ENCODE measurements around the gene STRBP.

STRBP gene

GRCh38 chr9:123108976-123109375, 159.4 kb downstream of the STRBP start:
- Histone ChIP-seq H3K36me3 (replicated peaks) (peaks cover 10% of the 10 kb centered on the region), H3K27ac (no peak overlapping the region), H3K27me3 (replicated peaks) (no peaks in the 10 kb centered on the region), H3K4me3 (ENCODE audit: low read depth, low read length) (no peak overlapping the region)
- in situ Hi-C loops (cut with HindIII; ENCODE audit: low pct_ligation_motif_present, low sequenced_read_pairs) = loop anchor here (25.0 kb wide), 1 partner anchor 228 kb away; no protein-coding TSS in a partner anchor
- DNase-seq = no peak
- no peak for TF ChIP-seq CTCF (IDR thresholded peaks at IDR 0.05; ENCODE audit: low read depth, low read length, missing control alignments)

- Histone ChIP-seq H3K27me3 (replicated peaks) (no peaks in the 10 kb centered on the region), H3K36me3 (replicated peaks) (peaks cover 14% of the 10 kb centered on the region), H3K27ac (no peak overlapping the region), H3K4me3 (ENCODE audit: low read depth, low read length) (no peak overlapping the region)
- TF ChIP-seq CTCF (IDR thresholded peaks at IDR 0.05; ENCODE audit: low read depth, low read length, missing control alignments) = peak; percentile 2
- DNase-seq = no peak
- in situ Hi-C loops (cut with HindIII; ENCODE audit: low pct_ligation_motif_present, low sequenced_read_pairs) = loop anchor here (25.0 kb wide), 1 partner anchor 230 kb away; no protein-coding TSS in a partner anchor
These were observed 160.6 kb downstream of the STRBP start for GRCh38 chr9:123107639-123108285.

- H3K27me3 ChIP-seq (replicated peaks) = no peaks in the 10 kb centered on the region
- TF ChIP-seq CTCF (IDR thresholded peaks at IDR 0.05; ENCODE audit: low read depth, low read length, missing control alignments) = no peak
- in situ Hi-C loops (cut with HindIII; ENCODE audit: low pct_ligation_motif_present, low sequenced_read_pairs) = loop anchor here (25.0 kb wide), 1 partner anchor 232 kb away; no protein-coding TSS in a partner anchor
- no peak overlapping the region for H3K27ac ChIP-seq
- H3K36me3 ChIP-seq (replicated peaks) = peaks cover 17% of the 10 kb centered on the region
- DNase-seq = no peak
- H3K4me3 ChIP-seq (ENCODE audit: low read depth, low read length) = no peak overlapping the region
These were observed 162.9 kb downstream of the STRBP start for GRCh38 chr9:123105490-123105889.

- no peak for DNase-seq
- peaks cover 19% of the 10 kb centered on the region for H3K36me3 ChIP-seq (replicated peaks)
These were observed 163.6 kb downstream of the STRBP start for GRCh38 chr9:123104807-123105206.

GRCh38 chr9:123102375-123103113, 165.8 kb downstream of the STRBP start:
- H3K36me3 ChIP-seq (replicated peaks) = peaks cover 30% of the 10 kb centered on the region

More at GRCh38 chr9:123104807-123105206, 163.6 kb downstream of the STRBP start:
- Histone ChIP-seq H3K4me3 (ENCODE audit: low read depth, low read length) (no peak overlapping the region), H3K27me3 (replicated peaks) (no peaks in the 10 kb centered on the region), H3K27ac (no peak overlapping the region)
- in situ Hi-C loops (cut with HindIII; ENCODE audit: low pct_ligation_motif_present, low sequenced_read_pairs) = loop anchor here (25.0 kb wide), 1 partner anchor 232 kb away; no protein-coding TSS in a partner anchor
- no peak for TF ChIP-seq CTCF (IDR thresholded peaks at IDR 0.05; ENCODE audit: low read depth, low read length, missing control alignments)

More at GRCh38 chr9:123102375-123103113, 165.8 kb downstream of the STRBP start:
- in situ Hi-C loops (cut with HindIII; ENCODE audit: low pct_ligation_motif_present, low sequenced_read_pairs) = loop anchor here (25.0 kb wide), 1 partner anchor 235 kb away; no protein-coding TSS in a partner anchor
- peak; percentile 12 for DNase-seq
- Histone ChIP-seq H3K4me3 (ENCODE audit: low read depth, low read length) (no peak overlapping the region), H3K27ac (no peak overlapping the region), H3K27me3 (replicated peaks) (no peaks in the 10 kb centered on the region)
- peak; percentile 43 for TF ChIP-seq CTCF (IDR thresholded peaks at IDR 0.05; ENCODE audit: low read depth, low read length, missing control alignments)
